ENCODE measurements around the gene CSRP2.

CSRP2 gene

GRCh38 chr12:76863005-76863670 is 15.7 kb downstream of the CSRP2 start:
- DNase-seq (ENCODE audit: low spot score) = no peak

DNA sequence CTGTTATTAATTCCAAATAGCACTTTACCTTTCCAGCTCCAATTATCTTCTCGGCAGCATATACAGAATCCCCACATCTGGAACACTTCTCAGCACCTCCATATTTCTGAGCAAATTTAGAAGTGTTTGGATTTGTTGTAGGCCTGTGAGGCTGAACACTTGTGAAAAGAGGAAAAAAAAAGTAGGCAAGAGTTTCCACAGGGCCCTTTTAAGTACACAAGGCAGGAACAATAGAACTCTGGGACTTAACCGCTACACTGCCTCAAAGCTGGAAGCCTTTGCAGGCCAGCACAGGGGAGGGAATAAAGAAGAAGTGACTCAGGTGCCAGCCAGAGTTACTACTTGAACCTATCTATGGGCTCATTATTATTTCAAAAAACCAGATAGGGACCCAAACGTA is 18.6 kb downstream of the CSRP2 start:
- no peak for DNase-seq (ENCODE audit: low spot score)

GRCh38 chr12:76859611-76860010 is 19.2 kb downstream of the CSRP2 start:
- DNase-seq (ENCODE audit: low spot score) = no peak

GRCh38 chr12:76856018-76856644 is 22.7 kb downstream of the CSRP2 start:
- no peak for DNase-seq (ENCODE audit: low spot score)

DNA sequence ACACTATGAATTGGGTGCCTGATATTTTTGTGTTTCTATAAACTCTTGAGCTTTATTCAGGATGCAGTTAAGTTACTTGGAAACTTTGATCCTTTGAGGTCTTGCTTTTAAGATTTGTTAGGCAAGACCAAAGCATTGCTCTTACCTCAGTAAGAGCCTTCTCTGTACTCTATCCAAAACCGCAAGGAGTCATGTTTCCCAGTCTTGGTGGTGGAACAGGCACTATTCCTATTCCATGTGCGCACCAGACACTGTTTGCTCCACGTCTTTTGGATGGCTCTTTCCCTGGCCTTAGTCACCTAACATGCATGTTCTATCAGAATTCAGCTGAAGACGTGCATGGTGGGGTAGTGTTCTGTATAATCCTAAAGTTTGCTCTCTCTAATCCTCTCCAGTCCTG is 23.5 kb downstream of the CSRP2 start:
- DNase-seq (ENCODE audit: low spot score) = no peak

- DNase-seq (ENCODE audit: low spot score) = no peak
Measured at GRCh38 chr12:76852106-76852505, 26.7 kb downstream of the CSRP2 start.

DNA sequence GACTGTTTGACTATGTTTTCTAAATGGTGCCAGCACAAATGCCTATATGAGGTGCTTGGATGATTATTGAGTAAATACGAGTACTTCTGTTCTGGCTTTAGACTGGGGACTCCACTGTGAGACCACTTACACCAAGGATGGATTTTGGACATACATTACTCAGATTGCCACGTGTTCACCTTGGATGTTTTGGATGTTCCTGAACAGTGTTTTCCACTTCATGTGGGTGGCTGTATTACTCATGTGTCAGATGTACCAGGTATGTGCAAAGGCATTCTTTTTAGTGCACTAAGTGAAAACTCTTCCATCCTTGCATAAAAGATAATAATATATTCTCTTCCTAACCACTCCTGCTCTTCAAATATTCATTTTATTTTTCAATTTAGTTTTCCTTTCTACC is 30.7 kb downstream of the CSRP2 start:
- no peak for DNase-seq (ENCODE audit: low spot score)

GRCh38 chr12:76847260-76847659 is 31.6 kb downstream of the CSRP2 start:
- DNase-seq (ENCODE audit: low spot score) = no peak

GRCh38 chr12:76836633-76837032 is 42.2 kb downstream of the CSRP2 start:
- no peak for DNase-seq (ENCODE audit: low spot score)

GRCh38 chr12:76830436-76830835 is 48.4 kb downstream of the CSRP2 start:
- DNase-seq (ENCODE audit: low spot score) = no peak

- peak; percentile 39 for DNase-seq (ENCODE audit: low spot score)
Measured at GRCh38 chr12:76820888-76821482, 57.8 kb downstream of the CSRP2 start.

DNA sequence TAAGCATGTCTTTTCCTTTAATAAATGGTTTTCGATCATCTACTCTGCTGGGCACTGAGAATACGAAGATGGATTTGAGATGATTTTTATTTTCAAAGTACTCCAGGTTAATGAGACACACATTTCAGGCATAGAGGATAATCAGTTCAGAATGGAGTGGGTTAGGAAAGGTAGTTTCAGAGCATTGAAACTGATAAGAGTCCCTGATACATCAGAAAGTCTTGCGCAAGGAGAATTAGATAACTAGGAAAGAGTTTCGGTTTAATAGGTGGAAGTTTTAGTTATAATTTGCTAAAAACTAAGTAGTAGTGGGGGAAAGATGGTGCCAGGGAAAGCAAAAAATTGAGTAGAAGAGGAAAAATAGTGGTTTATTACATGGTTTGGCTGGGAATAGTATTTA is 64.8 kb downstream of the CSRP2 start:
- DNase-seq (ENCODE audit: low spot score) = no peak

DNA sequence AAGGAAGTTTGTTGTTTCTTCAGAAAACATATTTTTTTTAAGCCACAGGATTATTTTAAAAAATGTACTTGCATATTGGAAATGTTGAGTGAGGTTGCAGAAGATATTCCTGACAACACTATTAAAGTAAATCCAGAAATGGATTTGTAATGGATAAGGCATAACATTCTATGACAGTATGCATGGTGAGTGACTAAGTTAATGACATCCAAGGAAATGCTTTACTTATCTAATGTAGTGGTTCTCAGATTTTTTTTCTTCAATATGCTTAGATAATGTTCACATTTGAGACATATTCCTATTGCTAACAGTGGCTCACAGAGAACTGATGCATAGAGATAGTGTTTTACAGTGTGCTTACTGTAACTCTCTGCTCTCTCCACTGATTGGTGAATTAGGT is 65.6 kb downstream of the CSRP2 start:
- DNase-seq (ENCODE audit: low spot score) = no peak

- DNase-seq (ENCODE audit: low spot score) = no peak
Measured at GRCh38 chr12:76811976-76812375, 66.8 kb downstream of the CSRP2 start.

DNA sequence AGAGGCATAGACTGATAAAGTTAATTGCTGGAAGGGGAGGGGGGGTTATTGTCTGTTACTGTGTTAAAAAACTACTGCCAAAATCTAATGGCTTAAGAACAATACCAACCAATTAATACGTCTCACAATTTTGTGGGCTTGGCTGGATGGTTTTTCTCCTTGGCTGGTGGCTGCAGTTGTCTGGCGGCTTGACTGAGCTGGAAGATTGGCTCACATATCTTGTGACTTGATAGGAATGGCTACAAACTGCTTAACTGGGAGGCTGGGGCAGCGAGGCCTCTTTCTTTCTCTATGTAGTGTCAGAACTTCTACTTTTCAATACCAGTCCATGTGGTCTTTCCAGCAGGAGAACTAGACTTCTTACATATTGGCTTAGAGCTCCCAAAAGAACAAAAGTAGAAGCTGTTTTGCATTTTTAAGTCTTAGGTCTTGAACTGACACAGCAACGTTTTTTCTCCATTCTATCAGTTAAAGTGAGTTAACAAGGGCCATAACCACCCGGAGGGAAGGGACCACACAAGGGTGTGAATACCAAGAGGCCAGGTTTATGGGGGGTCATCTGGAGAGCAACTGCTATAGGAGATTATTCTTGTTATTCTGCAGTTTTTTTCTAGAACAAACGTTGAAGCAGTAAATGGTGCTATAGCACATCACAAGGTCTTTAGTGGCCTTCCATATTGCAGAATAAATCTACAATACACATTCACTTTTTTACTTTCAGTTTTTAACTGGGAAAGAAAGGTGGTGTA is 68.0 kb downstream of the CSRP2 start:
- no peak for DNase-seq (ENCODE audit: low spot score)
